LNCaP clone FGC (cell line): ENCODE data around the gene CFAP99.
"Not testable (repeated sequence)": the region's sequence is repeated elsewhere in the genome, so short reads cannot be mapped to it uniquely, and the experiment has no call there.

Source experiments
- DNase-seq: peaks from one replicate; pipeline ENCODE4 v3.0.0-alpha.2; 2011; ENCODE audit warnings: low read depth
- H3K4me3 ChIP-seq: 2 replicates; pipeline ENCODE4 v1.5.1; 2011; ENCODE audit warnings: mild to moderate bottlenecking, low read depth, low read length, control low read depth
- CTCF ChIP-seq: IDR thresholded peaks from 2 replicates; pipeline ENCODE4 v1.5.1; 2012; ENCODE audit warnings: mild to moderate bottlenecking; ENCODE audit not compliant: control insufficient read depth, insufficient read depth; ENCODE audit errors: extremely low read depth

CFAP99 gene

GRCh38 chr4:2462992-2463762 is 44.4 kb downstream of the CFAP99 start:
- TF ChIP-seq CTCF = no peak
- H3K4me3 ChIP-seq = peak overlapping the region; percentile 42

GRCh38 chr4:2465032-2465431 is 46.3 kb downstream of the CFAP99 start:
- DNase-seq = no peak
- H3K4me3 ChIP-seq = no peak overlapping the region
- no peak for TF ChIP-seq CTCF

More at GRCh38 chr4:2462992-2463762, 44.4 kb downstream of the CFAP99 start:
- DNase-seq = no peak

GRCh38 chr4:2465544-2465943 is 46.8 kb downstream of the CFAP99 start:
- not testable (repeated sequence) for H3K4me3 ChIP-seq, DNase-seq

- peak within 1 kb of the TSS; percentile 99 for H3K4me3 ChIP-seq
- peak; percentile 90 for DNase-seq
- no peak for TF ChIP-seq CTCF
Measured at GRCh38 chr4:2468456-2469191, 49.9 kb downstream of the CFAP99 start, which contains the start of gene RNF4. Gene RNF4, plus strand, starts transcription at chr4:2469106. Its CDS starts 21,388 bp downstream, at chr4:2490494.

GRCh38 chr4:2469192-2469984 is 50.6 kb downstream of the CFAP99 start:
- no peak for TF ChIP-seq CTCF
- H3K4me3 ChIP-seq = peak overlapping the region; percentile 99
- no peak for DNase-seq

- H3K4me3 ChIP-seq = peak overlapping the region; percentile 99
- TF ChIP-seq CTCF = no peak
- DNase-seq = no peak
Measured at GRCh38 chr4:2470791-2471190, 52.0 kb downstream of the CFAP99 start.

- no peak for DNase-seq
- no peak overlapping the region for H3K4me3 ChIP-seq
- no peak for TF ChIP-seq CTCF
Measured at GRCh38 chr4:2472187-2472586, 53.4 kb downstream of the CFAP99 start.
